GM12875 (cell line): ENCODE data around the gene ZMPSTE24.

ENCODE experiments used
- H3K4me3 ChIP-seq: one replicate; pipeline ENCODE4 v1.5.1; 2011; ENCODE audit warnings: low read depth, low read length, control low read depth
- TF ChIP-seq, protein P1 (sequence below): IDR thresholded peaks from 2 replicates; pipeline ENCODE4 v1.5.1; 2011; ENCODE audit warnings: low read depth, mild to moderate bottlenecking, control low read depth, inconsistent platforms, low read length, moderate library complexity, borderline replicate concordance; ENCODE audit not compliant: insufficient read depth

ZMPSTE24 gene

DNA sequence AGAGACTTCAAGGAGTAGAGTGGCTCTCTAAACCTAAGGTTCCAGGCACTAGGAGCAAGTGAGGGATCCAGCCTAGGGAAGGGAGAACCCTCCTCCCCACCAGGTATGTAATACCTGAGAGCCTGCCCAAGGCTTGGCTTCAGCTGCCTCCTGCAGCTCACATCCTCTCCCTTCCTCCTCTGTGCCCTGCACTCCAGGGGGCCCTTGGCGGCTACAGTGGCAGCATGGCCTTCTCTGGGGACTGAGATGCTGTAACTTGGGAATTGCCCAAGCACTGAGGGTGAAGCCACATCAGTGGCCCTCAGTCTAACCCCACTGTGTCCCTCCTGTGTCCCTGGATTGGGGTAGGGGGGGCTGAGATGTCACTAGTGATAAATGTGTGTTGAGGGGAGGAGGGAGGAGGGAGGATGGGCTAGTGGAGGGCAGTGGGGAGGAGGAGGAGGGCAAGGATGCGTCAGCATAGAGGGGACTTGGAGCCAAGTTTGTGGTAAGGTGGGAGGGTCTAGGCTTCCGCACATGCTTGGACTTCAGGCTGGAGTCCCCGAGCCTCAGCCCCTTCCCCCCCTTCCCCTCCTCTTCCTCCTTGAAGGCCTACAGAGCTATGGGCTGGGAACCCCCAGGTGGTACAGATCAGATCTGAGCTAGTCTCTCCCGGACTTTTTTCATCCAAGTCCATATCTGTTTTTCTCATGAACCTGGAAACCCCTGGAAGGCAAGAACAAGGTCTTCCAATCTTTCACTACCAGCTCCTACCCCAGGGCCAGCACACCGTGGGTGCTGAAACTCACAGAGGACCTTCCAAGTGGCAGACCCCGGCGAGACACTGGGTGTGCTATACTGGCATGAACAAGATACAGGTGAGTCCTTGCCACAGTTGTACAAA is 41.6 kb downstream of the ZMPSTE24 start:
- TF ChIP-seq, protein P1, sequence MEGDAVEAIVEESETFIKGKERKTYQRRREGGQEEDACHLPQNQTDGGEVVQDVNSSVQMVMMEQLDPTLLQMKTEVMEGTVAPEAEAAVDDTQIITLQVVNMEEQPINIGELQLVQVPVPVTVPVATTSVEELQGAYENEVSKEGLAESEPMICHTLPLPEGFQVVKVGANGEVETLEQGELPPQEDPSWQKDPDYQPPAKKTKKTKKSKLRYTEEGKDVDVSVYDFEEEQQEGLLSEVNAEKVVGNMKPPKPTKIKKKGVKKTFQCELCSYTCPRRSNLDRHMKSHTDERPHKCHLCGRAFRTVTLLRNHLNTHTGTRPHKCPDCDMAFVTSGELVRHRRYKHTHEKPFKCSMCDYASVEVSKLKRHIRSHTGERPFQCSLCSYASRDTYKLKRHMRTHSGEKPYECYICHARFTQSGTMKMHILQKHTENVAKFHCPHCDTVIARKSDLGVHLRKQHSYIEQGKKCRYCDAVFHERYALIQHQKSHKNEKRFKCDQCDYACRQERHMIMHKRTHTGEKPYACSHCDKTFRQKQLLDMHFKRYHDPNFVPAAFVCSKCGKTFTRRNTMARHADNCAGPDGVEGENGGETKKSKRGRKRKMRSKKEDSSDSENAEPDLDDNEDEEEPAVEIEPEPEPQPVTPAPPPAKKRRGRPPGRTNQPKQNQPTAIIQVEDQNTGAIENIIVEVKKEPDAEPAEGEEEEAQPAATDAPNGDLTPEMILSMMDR: no peak
- H3K4me3 ChIP-seq: no peak overlapping the region

DNA sequence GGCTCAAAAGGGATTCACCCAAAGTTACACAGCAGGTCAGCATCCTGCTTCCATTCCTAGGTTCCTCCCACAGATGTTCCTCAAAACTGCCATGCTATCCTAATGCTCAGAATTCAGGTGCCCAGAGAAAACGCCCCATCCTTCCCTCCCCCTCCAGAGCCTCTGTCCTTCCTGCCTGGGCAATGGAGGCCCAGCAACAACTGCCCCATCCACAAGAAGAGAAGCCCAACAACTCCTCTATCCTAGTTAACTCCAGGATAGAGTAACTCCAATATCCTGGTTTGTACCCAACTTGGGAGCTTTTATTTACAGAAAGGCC is 42.2 kb downstream of the ZMPSTE24 start:
- TF ChIP-seq, protein P1: no peak
- H3K4me3 ChIP-seq: no peak overlapping the region

DNA sequence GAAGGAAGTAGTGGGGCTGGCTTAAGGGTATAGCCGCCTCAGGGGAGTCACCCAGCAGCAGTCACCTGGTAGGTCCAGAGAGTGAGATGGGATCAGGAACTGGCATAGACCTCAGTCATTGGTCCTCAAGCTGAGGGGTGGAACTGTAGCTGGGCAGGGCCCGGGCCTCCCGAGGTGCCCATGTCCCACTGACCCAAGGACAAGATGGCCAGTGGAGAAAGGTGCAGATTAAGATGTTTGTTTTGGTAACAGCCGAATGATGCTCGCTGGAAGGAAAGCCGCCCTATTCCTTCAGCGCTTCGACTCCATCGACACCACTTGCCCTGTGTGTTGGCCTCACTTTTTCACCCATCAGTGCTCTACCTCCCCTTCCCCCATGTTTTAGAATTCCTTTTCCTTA is 42.6 kb downstream of the ZMPSTE24 start:
- TF ChIP-seq, protein P1: no peak

DNA sequence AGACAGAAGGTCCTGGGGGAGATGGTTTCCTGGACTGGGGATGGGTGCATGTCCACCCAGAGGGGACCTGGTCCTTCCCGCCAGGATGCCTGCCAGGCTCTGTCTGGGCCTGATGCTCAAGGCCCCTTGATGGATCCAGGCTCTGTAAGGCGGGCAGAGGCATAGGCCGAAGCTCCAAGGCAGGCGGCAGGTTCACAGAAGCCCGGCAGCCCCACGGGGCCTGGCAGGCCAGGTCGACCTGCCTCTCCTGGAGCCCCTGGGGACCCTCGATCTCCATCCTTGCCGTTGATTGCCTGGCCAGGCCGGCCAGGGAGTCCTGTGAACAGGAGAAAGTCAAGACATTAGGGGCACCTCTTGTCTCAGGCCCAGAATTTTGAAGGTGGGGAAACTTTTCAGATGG is 43.0 kb downstream of the ZMPSTE24 start:
- H3K4me3 ChIP-seq: no peak overlapping the region
- TF ChIP-seq, protein P1: no peak

More for the DNA sequence above, 42.6 kb downstream of the ZMPSTE24 start:
- H3K4me3 ChIP-seq: no peak overlapping the region

DNA sequence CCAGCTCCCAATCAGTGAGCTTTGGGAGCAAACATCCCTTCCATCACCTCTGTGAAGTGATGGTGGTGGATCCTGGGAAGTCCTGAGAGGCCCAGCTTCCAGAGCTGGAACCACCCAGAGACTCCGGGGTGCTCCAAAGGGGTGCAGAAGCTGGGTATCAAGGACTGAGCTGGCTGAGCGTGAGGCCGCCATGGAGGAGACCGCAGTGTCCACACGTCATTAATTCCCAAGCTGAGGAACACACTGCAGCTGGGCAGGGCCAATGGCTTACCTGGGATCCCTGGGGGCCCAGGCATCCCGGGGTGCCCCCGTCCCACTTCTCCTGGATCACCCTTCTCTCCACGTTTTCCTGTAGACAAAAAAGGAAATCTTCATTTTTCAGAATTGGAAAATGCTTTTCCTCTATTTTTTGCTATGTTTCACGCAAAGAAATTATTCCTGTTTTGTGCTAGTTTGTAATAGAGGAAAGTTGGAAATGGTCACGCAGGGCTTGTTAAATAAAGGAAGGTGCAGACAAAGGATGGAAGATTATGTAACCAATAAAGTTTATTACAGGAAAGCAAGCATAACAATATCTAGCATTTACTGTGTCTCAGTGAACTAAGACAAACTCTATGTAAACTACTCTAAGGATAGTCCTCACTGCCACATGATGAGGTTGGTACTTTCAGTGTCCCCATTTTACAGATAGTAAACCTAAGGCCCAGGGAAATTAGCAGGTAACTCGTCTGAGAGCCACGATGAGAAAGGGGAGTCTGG is 43.7 kb downstream of the ZMPSTE24 start:
- no peak overlapping the region for H3K4me3 ChIP-seq
- TF ChIP-seq, protein P1: no peak

DNA sequence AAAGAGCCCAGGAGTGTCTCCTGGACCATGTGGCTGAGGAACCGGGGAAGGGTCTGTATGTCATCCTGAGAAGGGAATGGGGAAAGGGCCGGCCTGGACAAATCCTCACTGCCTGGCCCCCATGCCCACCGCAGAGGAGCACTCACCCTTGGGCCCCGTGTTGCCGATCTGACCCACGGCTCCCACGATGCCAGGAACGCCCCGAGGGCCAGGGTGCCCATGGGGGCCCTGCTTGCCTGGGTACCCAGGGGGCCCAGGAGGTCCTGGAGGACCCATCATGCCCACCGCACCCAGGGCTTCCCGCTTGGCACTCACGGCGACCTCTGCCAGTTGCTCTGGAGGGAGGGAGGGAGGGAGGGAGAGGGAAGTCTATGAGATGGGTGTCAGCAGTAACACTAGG is 44.4 kb downstream of the ZMPSTE24 start:
- TF ChIP-seq, protein P1: no peak
- no peak overlapping the region for H3K4me3 ChIP-seq
